ENCODE results near the gene COX7A2L.
"Not testable (repeated sequence)": the region's sequence is repeated elsewhere in the genome, so short reads cannot be mapped to it uniquely, and the experiment has no call there.

The COX7A2L gene

GRCh38 chr2:42383855-42384530, 23.0 kb upstream of the COX7A2L start:
- no peak overlapping the region for H3K9ac ChIP-seq (ENCODE audit: low read depth, low read length)
- 90% methylated on average over 11 of the region's 11 CpGs for WGBS
- no peak overlapping the region for H3K4me3 ChIP-seq (ENCODE audit: low read length)
- H3K36me3 ChIP-seq (ENCODE audit: insufficient read depth, low read length) = no peaks in the 10 kb centered on the region
- no peaks in the 10 kb centered on the region for H3K4me1 ChIP-seq (ENCODE audit: insufficient read depth, low read length)
- no peak overlapping the region for H3K27ac ChIP-seq (ENCODE audit: low read depth, low read length)
- H3K27me3 ChIP-seq (ENCODE audit: insufficient read depth, low read length) = no peaks in the 10 kb centered on the region
- H3K9me3 ChIP-seq (ENCODE audit: insufficient read depth, low read depth, low read length) = no peaks in the 10 kb centered on the region

GRCh38 chr2:42382144-42382543, 21.1 kb upstream of the COX7A2L start:
- Histone ChIP-seq H3K4me3 (ENCODE audit: low read length) (no peak overlapping the region), H3K27me3 (ENCODE audit: insufficient read depth, low read length) (no peaks in the 10 kb centered on the region), H3K9me3 (ENCODE audit: insufficient read depth, low read depth, low read length) (no peaks in the 10 kb centered on the region), H3K27ac (ENCODE audit: low read depth, low read length) (no peak overlapping the region), H3K9ac (ENCODE audit: low read depth, low read length) (no peak overlapping the region), H3K4me1 (ENCODE audit: insufficient read depth, low read length) (no peaks in the 10 kb centered on the region), H3K36me3 (ENCODE audit: insufficient read depth, low read length) (no peaks in the 10 kb centered on the region)
- 77% methylated on average over 4 of the region's 4 CpGs for WGBS

- not testable (repeated sequence) for H3K27ac ChIP-seq (ENCODE audit: low read depth, low read length); H3K27me3 ChIP-seq (ENCODE audit: insufficient read depth, low read length); H3K9me3 ChIP-seq (ENCODE audit: insufficient read depth, low read depth, low read length); H3K4me3 ChIP-seq (ENCODE audit: low read length); H3K36me3 ChIP-seq (ENCODE audit: insufficient read depth, low read length); H3K4me1 ChIP-seq (ENCODE audit: insufficient read depth, low read length); H3K9ac ChIP-seq (ENCODE audit: low read depth, low read length)
- WGBS = 90% methylated on average over 7 of the region's 7 CpGs
These were observed 19.0 kb upstream of the COX7A2L start for GRCh38 chr2:42380026-42380425.

GRCh38 chr2:42378415-42378814, 17.4 kb upstream of the COX7A2L start:
- Histone ChIP-seq H3K36me3 (ENCODE audit: insufficient read depth, low read length) (no peaks in the 10 kb centered on the region), H3K9me3 (ENCODE audit: insufficient read depth, low read depth, low read length) (no peaks in the 10 kb centered on the region), H3K9ac (ENCODE audit: low read depth, low read length) (no peak overlapping the region), H3K27ac (ENCODE audit: low read depth, low read length) (no peak overlapping the region), H3K4me3 (ENCODE audit: low read length) (no peak overlapping the region), H3K4me1 (ENCODE audit: insufficient read depth, low read length) (no peaks in the 10 kb centered on the region), H3K27me3 (ENCODE audit: insufficient read depth, low read length) (no peaks in the 10 kb centered on the region)
- 96% methylated on average over 7 of the region's 9 CpGs for WGBS

GRCh38 chr2:42376758-42377157, 15.7 kb upstream of the COX7A2L start:
- 93% methylated on average over 6 of the region's 7 CpGs for WGBS
- no peaks in the 10 kb centered on the region for H3K36me3 ChIP-seq (ENCODE audit: insufficient read depth, low read length)
- H3K27me3 ChIP-seq (ENCODE audit: insufficient read depth, low read length) = no peaks in the 10 kb centered on the region
- H3K27ac ChIP-seq (ENCODE audit: low read depth, low read length) = no peak overlapping the region
- H3K9ac ChIP-seq (ENCODE audit: low read depth, low read length) = no peak overlapping the region
- no peak overlapping the region for H3K4me3 ChIP-seq (ENCODE audit: low read length)
- H3K4me1 ChIP-seq (ENCODE audit: insufficient read depth, low read length) = no peaks in the 10 kb centered on the region
- H3K9me3 ChIP-seq (ENCODE audit: insufficient read depth, low read depth, low read length) = no peaks in the 10 kb centered on the region

GRCh38 chr2:42372474-42373200, 11.6 kb upstream of the COX7A2L start:
- no peak overlapping the region for H3K27ac ChIP-seq (ENCODE audit: low read depth, low read length)
- no peaks in the 10 kb centered on the region for H3K4me1 ChIP-seq (ENCODE audit: insufficient read depth, low read length)

GRCh38 chr2:42371611-42372473, 10.8 kb upstream of the COX7A2L start:
- H3K36me3 ChIP-seq (ENCODE audit: insufficient read depth, low read length) = no peaks in the 10 kb centered on the region
- no peaks in the 10 kb centered on the region for H3K4me1 ChIP-seq (ENCODE audit: insufficient read depth, low read length)
- no peaks in the 10 kb centered on the region for H3K27me3 ChIP-seq (ENCODE audit: insufficient read depth, low read length)
- no peak overlapping the region for H3K4me3 ChIP-seq (ENCODE audit: low read length)
- no peaks in the 10 kb centered on the region for H3K9me3 ChIP-seq (ENCODE audit: insufficient read depth, low read depth, low read length)
- WGBS = 93% methylated on average over 11 of the region's 11 CpGs
- no peak overlapping the region for H3K27ac ChIP-seq (ENCODE audit: low read depth, low read length)
- no peak overlapping the region for H3K9ac ChIP-seq (ENCODE audit: low read depth, low read length)

More at GRCh38 chr2:42372474-42373200, 11.6 kb upstream of the COX7A2L start:
- Histone ChIP-seq H3K27me3 (ENCODE audit: insufficient read depth, low read length) (no peaks in the 10 kb centered on the region), H3K4me3 (ENCODE audit: low read length) (no peak overlapping the region), H3K36me3 (ENCODE audit: insufficient read depth, low read length) (no peaks in the 10 kb centered on the region), H3K9me3 (ENCODE audit: insufficient read depth, low read depth, low read length) (no peaks in the 10 kb centered on the region), H3K9ac (ENCODE audit: low read depth, low read length) (no peak overlapping the region)
- 80% methylated on average over 3 of the region's 3 CpGs for WGBS

- Histone ChIP-seq H3K4me3 (ENCODE audit: low read length) (no peak overlapping the region), H3K36me3 (ENCODE audit: insufficient read depth, low read length) (no peaks in the 10 kb centered on the region), H3K27ac (ENCODE audit: low read depth, low read length) (no peak overlapping the region), H3K27me3 (ENCODE audit: insufficient read depth, low read length) (no peaks in the 10 kb centered on the region), H3K4me1 (ENCODE audit: insufficient read depth, low read length) (no peaks in the 10 kb centered on the region), H3K9ac (ENCODE audit: low read depth, low read length) (no peak overlapping the region), H3K9me3 (ENCODE audit: insufficient read depth, low read depth, low read length) (no peaks in the 10 kb centered on the region)
- 91% methylated on average over 4 of the region's 5 CpGs for WGBS
These were observed 8.7 kb upstream of the COX7A2L start for GRCh38 chr2:42369532-42370229.

GRCh38 chr2:42368817-42369531, 8.0 kb upstream of the COX7A2L start:
- H3K9ac ChIP-seq (ENCODE audit: low read depth, low read length) = no peak overlapping the region
- H3K9me3 ChIP-seq (ENCODE audit: insufficient read depth, low read depth, low read length) = no peaks in the 10 kb centered on the region
- no peaks in the 10 kb centered on the region for H3K36me3 ChIP-seq (ENCODE audit: insufficient read depth, low read length)
- H3K4me3 ChIP-seq (ENCODE audit: low read length) = no peak overlapping the region
- H3K27ac ChIP-seq (ENCODE audit: low read depth, low read length) = no peak overlapping the region
- no peaks in the 10 kb centered on the region for H3K27me3 ChIP-seq (ENCODE audit: insufficient read depth, low read length)
- 84% methylated on average over 7 of the region's 7 CpGs for WGBS
- H3K4me1 ChIP-seq (ENCODE audit: insufficient read depth, low read length) = no peaks in the 10 kb centered on the region

- H3K4me3 ChIP-seq (ENCODE audit: low read length) = no peak overlapping the region
- no peaks in the 10 kb centered on the region for H3K27me3 ChIP-seq (ENCODE audit: insufficient read depth, low read length)
- no peaks in the 10 kb centered on the region for H3K36me3 ChIP-seq (ENCODE audit: insufficient read depth, low read length)
- H3K4me1 ChIP-seq (ENCODE audit: insufficient read depth, low read length) = no peaks in the 10 kb centered on the region
- WGBS = 88% methylated on average over 3 of the region's 3 CpGs
- H3K9me3 ChIP-seq (ENCODE audit: insufficient read depth, low read depth, low read length) = no peaks in the 10 kb centered on the region
- no peak overlapping the region for H3K27ac ChIP-seq (ENCODE audit: low read depth, low read length)
- H3K9ac ChIP-seq (ENCODE audit: low read depth, low read length) = no peak overlapping the region
These were observed 6.8 kb upstream of the COX7A2L start for GRCh38 chr2:42367835-42368234.

All from HUES64 (cell line).